K562 (cell line): ENCODE data around the gene DLX2. TPM values are rescaled to one million over a fixed set of nuclear protein-coding genes. Genes with fewer than 3 reads are reported as not detected.
A peak's percentile ranks its signal among the peaks of the same experiment; 100 is the strongest.

Experiments used
- ASH1L ChIP-seq: fragments of 450-650 bp; IDR thresholded peaks from 2 replicates; pipeline ENCODE4 v1.6.1; 2018; ENCODE audit warnings: borderline replicate concordance, mild to moderate bottlenecking, low read depth; ENCODE audit not compliant: partially characterized antibody
- GABPA ChIP-seq: fragments of 200-800 bp; sonication (Bioruptor generic); conservative IDR thresholded peaks from 2 replicates; pipeline ENCODE4 v1.6.1; 2016; ENCODE audit warnings: low read depth, missing genetic modification characterization, missing compliant biosample characterization
- HMGN3 ChIP-seq: IDR thresholded peaks from 2 replicates; pipeline ENCODE4 v1.6.1; 2011; ENCODE audit warnings: borderline replicate concordance, low read depth, mild to moderate bottlenecking, mixed read lengths, low read length; ENCODE audit not compliant: insufficient read length; ENCODE audit errors: extremely low read depth
- HSF4 ChIP-seq: fragments of 250-450 bp; sonication (Bioruptor Pico); IDR thresholded peaks from 2 replicates; pipeline ENCODE4 v2.1.2; 2022; ENCODE audit warnings: mild to moderate bottlenecking, moderate library complexity, borderline replicate concordance
- JUND ChIP-seq, 2 experiments: IDR thresholded peaks; 2 replicates in 1 of 2; 3 replicates in 1 of 2; pipeline ENCODE4 v1.6.1; 2011; ENCODE audit warnings: borderline replicate concordance in 2 of 2, low read depth in 2 of 2, low read length in 2 of 2, improper control_type of control experiment in 1 of 2, missing biosample characterization in 1 of 2, missing genetic modification characterization in 1 of 2, missing genetic modification reagents in 1 of 2
- MEIS2 ChIP-seq: fragments of 450-650 bp; IDR thresholded peaks from 2 replicates; pipeline ENCODE4 v1.6.1; 2014; ENCODE audit warnings: mild to moderate bottlenecking; ENCODE audit not compliant: partially characterized antibody
- MYC ChIP-seq, 2 experiments: fragments of 250-450 bp in 1 of 2; sonication (Bioruptor Pico) in 1 of 2; IDR thresholded peaks; 2 replicates each; pipeline versions ENCODE4 v1.5.1 to v1.6.1; 2012 to 2021; ENCODE audit warnings: low read depth in 2 of 2, borderline replicate concordance in 1 of 2, improper control_type of control experiment in 1 of 2, low read length in 1 of 2, mild to moderate bottlenecking in 1 of 2, moderate library complexity in 1 of 2
- NRF1 ChIP-seq, 2 experiments: fragments of 450-650 bp; IDR thresholded peaks in 1 of 2; conservative IDR thresholded peaks in 1 of 2; 2 replicates each; pipeline ENCODE4 v1.6.1; 2014; ENCODE audit warnings: mild to moderate bottlenecking in 2 of 2
- RB1 ChIP-seq: fragments of 450-650 bp; IDR thresholded peaks from 2 replicates; pipeline ENCODE4 v1.6.1; 2017; ENCODE audit warnings: low read depth, mild to moderate bottlenecking
- SPI1 ChIP-seq: IDR thresholded peaks from 2 replicates; pipeline ENCODE4 v1.6.1; 2011; ENCODE audit warnings: low read depth, low read length, control low read depth, borderline replicate concordance
- ZNF263 ChIP-seq: sonication (generic); formaldehyde crosslinking; IDR thresholded peaks from 2 replicates; pipeline ENCODE4 v1.8.0; 2022; ENCODE audit warnings: mild to moderate bottlenecking, missing genetic modification reagents, borderline replicate concordance
- ZNF766 ChIP-seq: fragments of 200-800 bp; sonication (Bioruptor generic); conservative IDR thresholded peaks from 2 replicates; pipeline ENCODE4 v1.6.1; 2016; ENCODE audit warnings: missing genetic modification characterization, missing compliant biosample characterization
- polyA plus RNA-seq, 8 experiments: library from polyadenylated mRNA; depleted of rRNA in 4 of 8; stranded (reverse) in 5 of 8; unstranded in 3 of 8; fragments of >200 nt; fragmentation: Nextera tagmentation in 2 of 8; fragmentation: Illumina TruSeq in 1 of 8; extraction: Ambion mirVana in 2 of 8; extraction: Trizol in 1 of 8; gene quantifications; 2 replicates each; pipeline versions ENCODE4 v1.2.1 to v1.2.3, GENCODE V29; 2011 to 2014; ENCODE audit warnings: inconsistent platforms in 1 of 8, missing spikeins in 1 of 8
- total RNA-seq, 7 experiments: library from RNA; depleted of rRNA in 6 of 7; stranded (reverse); fragments of >200 nt in 6 of 7; fragmentation: Illumina TruSeq in 2 of 7; extraction: Trizol in 2 of 7; gene quantifications; 2 replicates each; pipeline versions ENCODE4 v1.2.1 to v1.2.3, GENCODE V29; 2011 to 2021; ENCODE audit warnings: low replicate concordance in 1 of 7
- TF ChIP-seq, protein P1 (sequence below): sonication (generic); formaldehyde crosslinking; IDR thresholded peaks from 2 replicates; pipeline ENCODE4 v1.8.1; 2023; ENCODE audit warnings: mild to moderate bottlenecking, missing genetic modification reagents
- TF ChIP-seq, protein P2 (sequence below): sonication (generic); formaldehyde crosslinking; IDR thresholded peaks from 2 replicates; pipeline ENCODE4 v1.8.0; 2022; ENCODE audit warnings: missing genetic modification reagents, mild to moderate bottlenecking, moderate library complexity, borderline replicate concordance
- TF ChIP-seq, protein P3 (sequence below): fragments of 450-650 bp; IDR thresholded peaks from 2 replicates; pipeline ENCODE4 v1.6.1; 2016
- TF ChIP-seq, protein P4 (sequence below): sonication (generic); formaldehyde crosslinking; IDR thresholded peaks from 2 replicates; pipeline ENCODE4 v1.8.0; 2023; ENCODE audit warnings: mild to moderate bottlenecking, missing genetic modification reagents

Gene DLX2
- total and polyA plus RNA-seq, 9 of the 15 experiments (the other 6 are each of a cell fraction or from before 2014, with no cell fraction given), result 0.14 to 4.3 (median 0.86) TPM

DNA sequence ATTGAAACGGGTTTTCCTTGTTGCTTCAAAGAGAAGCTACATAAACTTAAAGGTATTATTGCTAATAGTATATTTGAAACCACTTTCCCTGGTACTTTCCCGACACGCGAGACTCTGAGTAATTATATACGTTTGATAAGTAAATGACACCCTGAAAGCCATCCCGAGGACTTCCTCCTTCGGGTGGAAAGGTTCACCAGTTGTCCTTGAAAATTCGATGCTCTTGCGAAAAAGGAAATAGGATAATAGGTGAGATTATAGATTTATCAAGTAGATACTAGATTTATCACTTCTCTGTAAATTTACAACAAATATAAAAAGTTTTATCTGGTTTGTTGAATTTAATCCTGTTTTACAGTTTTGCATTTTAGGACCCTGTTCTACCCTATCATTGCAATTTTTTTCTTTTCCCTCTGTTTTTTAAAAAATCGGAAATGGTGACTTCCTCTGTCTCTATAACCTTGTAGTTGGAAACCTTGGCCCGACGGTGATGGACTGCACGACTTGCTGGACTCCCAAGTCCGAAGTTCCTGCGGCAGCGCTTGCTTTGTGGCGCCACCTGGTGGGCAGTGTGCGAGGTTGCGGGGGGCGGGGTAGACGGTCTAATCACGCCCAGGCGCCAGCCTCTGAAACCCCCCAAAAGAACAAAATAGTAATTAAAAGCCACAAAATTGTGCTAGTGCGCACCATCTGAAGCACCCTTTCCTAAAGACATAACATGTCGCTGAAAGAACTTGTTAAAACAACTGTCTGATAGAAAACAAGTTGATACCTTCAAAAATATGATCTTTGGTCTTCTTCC, 972 bp upstream of the DLX2 start (continued):
- TF ChIP-seq, protein P1, sequence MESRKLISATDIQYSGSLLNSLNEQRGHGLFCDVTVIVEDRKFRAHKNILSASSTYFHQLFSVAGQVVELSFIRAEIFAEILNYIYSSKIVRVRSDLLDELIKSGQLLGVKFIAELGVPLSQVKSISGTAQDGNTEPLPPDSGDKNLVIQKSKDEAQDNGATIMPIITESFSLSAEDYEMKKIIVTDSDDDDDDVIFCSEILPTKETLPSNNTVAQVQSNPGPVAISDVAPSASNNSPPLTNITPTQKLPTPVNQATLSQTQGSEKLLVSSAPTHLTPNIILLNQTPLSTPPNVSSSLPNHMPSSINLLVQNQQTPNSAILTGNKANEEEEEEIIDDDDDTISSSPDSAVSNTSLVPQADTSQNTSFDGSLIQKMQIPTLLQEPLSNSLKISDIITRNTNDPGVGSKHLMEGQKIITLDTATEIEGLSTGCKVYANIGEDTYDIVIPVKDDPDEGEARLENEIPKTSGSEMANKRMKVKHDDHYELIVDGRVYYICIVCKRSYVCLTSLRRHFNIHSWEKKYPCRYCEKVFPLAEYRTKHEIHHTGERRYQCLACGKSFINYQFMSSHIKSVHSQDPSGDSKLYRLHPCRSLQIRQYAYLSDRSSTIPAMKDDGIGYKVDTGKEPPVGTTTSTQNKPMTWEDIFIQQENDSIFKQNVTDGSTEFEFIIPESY, result peak; percentile 88
- TF ChIP-seq MEIS2 (peak; percentile 6), JUND (IDR thresholded peaks at IDR 0.05; ENCODE audit: borderline replicate concordance, low read depth, low read length) (peak; percentile 48; the same call in 1 of the 2 replicates), JUND (tag; IDR thresholded peaks at IDR 0.05; ENCODE audit: borderline replicate concordance, low read depth, low read length) (no peak; the same call in 2 of the 3 replicates), HSF4 (CRISPR knock-in tag) (no peak), NRF1 (conservative IDR thresholded peaks at IDR 0.05 in 1 of 2, IDR thresholded peaks at IDR 0.05 in 1 of 2) (peak in 1 of 2 experiments; percentile 7; a peak in 1 of 4 replicates), MYC (IDR thresholded peaks at IDR 0.05; ENCODE audit: low read depth, low read length) (peak; percentile 64; the same call in 1 of the 2 replicates), MYC (CRISPR knock-in tag; IDR thresholded peaks at IDR 0.05; ENCODE audit: borderline replicate concordance, low read depth) (no peak), GABPA (tag) (0 out of 2 replicates have a peak, but pooled peaks have one; percentile 12), ASH1L (peak; percentile 27), ZNF263 (peak; percentile 25; the same call in 1 of the 2 replicates), ZNF766 (CRISPR knock-in tag) (no peak), HMGN3 (peak; percentile 56), RB1 (peak; percentile 91), SPI1 (peak; percentile 49; the same call in 1 of the 2 replicates)
- TF ChIP-seq, protein P2, sequence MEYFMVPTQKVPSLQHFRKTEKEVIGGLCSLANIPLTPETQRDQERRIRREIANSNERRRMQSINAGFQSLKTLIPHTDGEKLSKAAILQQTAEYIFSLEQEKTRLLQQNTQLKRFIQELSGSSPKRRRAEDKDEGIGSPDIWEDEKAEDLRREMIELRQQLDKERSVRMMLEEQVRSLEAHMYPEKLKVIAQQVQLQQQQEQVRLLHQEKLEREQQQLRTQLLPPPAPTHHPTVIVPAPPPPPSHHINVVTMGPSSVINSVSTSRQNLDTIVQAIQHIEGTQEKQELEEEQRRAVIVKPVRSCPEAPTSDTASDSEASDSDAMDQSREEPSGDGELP (CRISPR knock-in tag), result peak; percentile 75; the same call in 1 of the 2 replicates
- TF ChIP-seq, protein P3, sequence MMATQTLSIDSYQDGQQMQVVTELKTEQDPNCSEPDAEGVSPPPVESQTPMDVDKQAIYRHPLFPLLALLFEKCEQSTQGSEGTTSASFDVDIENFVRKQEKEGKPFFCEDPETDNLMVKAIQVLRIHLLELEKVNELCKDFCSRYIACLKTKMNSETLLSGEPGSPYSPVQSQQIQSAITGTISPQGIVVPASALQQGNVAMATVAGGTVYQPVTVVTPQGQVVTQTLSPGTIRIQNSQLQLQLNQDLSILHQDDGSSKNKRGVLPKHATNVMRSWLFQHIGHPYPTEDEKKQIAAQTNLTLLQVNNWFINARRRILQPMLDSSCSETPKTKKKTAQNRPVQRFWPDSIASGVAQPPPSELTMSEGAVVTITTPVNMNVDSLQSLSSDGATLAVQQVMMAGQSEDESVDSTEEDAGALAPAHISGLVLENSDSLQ, result peak; percentile 83
- TF ChIP-seq, protein P4, sequence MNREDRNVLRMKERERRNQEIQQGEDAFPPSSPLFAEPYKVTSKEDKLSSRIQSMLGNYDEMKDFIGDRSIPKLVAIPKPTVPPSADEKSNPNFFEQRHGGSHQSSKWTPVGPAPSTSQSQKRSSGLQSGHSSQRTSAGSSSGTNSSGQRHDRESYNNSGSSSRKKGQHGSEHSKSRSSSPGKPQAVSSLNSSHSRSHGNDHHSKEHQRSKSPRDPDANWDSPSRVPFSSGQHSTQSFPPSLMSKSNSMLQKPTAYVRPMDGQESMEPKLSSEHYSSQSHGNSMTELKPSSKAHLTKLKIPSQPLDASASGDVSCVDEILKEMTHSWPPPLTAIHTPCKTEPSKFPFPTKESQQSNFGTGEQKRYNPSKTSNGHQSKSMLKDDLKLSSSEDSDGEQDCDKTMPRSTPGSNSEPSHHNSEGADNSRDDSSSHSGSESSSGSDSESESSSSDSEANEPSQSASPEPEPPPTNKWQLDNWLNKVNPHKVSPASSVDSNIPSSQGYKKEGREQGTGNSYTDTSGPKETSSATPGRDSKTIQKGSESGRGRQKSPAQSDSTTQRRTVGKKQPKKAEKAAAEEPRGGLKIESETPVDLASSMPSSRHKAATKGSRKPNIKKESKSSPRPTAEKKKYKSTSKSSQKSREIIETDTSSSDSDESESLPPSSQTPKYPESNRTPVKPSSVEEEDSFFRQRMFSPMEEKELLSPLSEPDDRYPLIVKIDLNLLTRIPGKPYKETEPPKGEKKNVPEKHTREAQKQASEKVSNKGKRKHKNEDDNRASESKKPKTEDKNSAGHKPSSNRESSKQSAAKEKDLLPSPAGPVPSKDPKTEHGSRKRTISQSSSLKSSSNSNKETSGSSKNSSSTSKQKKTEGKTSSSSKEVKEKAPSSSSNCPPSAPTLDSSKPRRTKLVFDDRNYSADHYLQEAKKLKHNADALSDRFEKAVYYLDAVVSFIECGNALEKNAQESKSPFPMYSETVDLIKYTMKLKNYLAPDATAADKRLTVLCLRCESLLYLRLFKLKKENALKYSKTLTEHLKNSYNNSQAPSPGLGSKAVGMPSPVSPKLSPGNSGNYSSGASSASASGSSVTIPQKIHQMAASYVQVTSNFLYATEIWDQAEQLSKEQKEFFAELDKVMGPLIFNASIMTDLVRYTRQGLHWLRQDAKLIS (CRISPR knock-in tag), result peak; percentile 33; the same call in 1 of the 2 replicates
